ENCODE measurements around the gene CXCL14. TPM values are rescaled to one million over a fixed set of nuclear protein-coding genes. Genes with fewer than 3 reads are reported as not detected.

CXCL14 gene
- total RNA-seq, 4 donors from 2014 or later: 11.5 to 31.0 (median 21.7) TPM

GRCh38 chr5:135609981-135610380, 31.2 kb upstream of the CXCL14 start:
- H3K27ac ChIP-seq: no peak overlapping the region

GRCh38 chr5:135608761-135609443, 30.1 kb upstream of the CXCL14 start:
- H3K27me3 ChIP-seq: no peaks in the 10 kb centered on the region
- TF ChIP-seq EP300 (IDR thresholded peaks at IDR 0.05; ENCODE audit: low read depth) (no peak), POLR2AphosphoS5 (IDR thresholded peaks at IDR 0.05) (no peak), CTCF (IDR thresholded peaks at IDR 0.05) (no peak), POLR2A (IDR thresholded peaks at IDR 0.05) (no peak)
- H3K36me3 ChIP-seq: no peaks in the 10 kb centered on the region
- in situ Hi-C loops (cut with MboI; ENCODE audit: low pct_ligation_motif_present in 1 of 4, low pct_unique_long_range_greater_than_20kb in 1 of 4, low sequenced_read_pairs in 3 of 4): no loop called here
- WGBS, 2 donors (ENCODE audit: low coverage in 1 of 2): 80 to 85% methylated on average over 2 to 4 of the region's 4 CpGs
- no peaks in the 10 kb centered on the region for H3K9me3 ChIP-seq
- no peak for DNase-seq
- no peaks in the 10 kb centered on the region for H3K4me1 ChIP-seq
- H3K27ac ChIP-seq: no peak overlapping the region
- intact Hi-C loops (cut with DNase I; ENCODE audit: low total_unique reads): no loop called here
- no peak overlapping the region for H3K4me3 ChIP-seq

More at GRCh38 chr5:135609981-135610380, 31.2 kb upstream of the CXCL14 start:
- TF ChIP-seq EP300 (IDR thresholded peaks at IDR 0.05; ENCODE audit: low read depth) (no peak), POLR2AphosphoS5 (IDR thresholded peaks at IDR 0.05) (no peak), POLR2A (IDR thresholded peaks at IDR 0.05) (no peak), CTCF (IDR thresholded peaks at IDR 0.05) (no peak)
- in situ Hi-C loops (cut with MboI; ENCODE audit: low pct_ligation_motif_present in 1 of 4, low pct_unique_long_range_greater_than_20kb in 1 of 4, low sequenced_read_pairs in 3 of 4): no loop called here
- 62 to 69% methylated on average over 4 of the region's 4 CpGs for WGBS, 2 donors (ENCODE audit: low coverage in 1 of 2)
- no peaks in the 10 kb centered on the region for H3K9me3 ChIP-seq
- no peaks in the 10 kb centered on the region for H3K36me3 ChIP-seq
- no peak for DNase-seq
- intact Hi-C loops (cut with DNase I; ENCODE audit: low total_unique reads): no loop called here
- no peaks in the 10 kb centered on the region for H3K4me1 ChIP-seq
- H3K27me3 ChIP-seq: no peaks in the 10 kb centered on the region
- H3K4me3 ChIP-seq: no peak overlapping the region

- no peaks in the 10 kb centered on the region for H3K9me3 ChIP-seq
- H3K4me1 ChIP-seq: no peaks in the 10 kb centered on the region
- DNase-seq: no peak
- TF ChIP-seq POLR2AphosphoS5 (IDR thresholded peaks at IDR 0.05) (no peak), EP300 (IDR thresholded peaks at IDR 0.05; ENCODE audit: low read depth) (no peak), POLR2A (IDR thresholded peaks at IDR 0.05) (no peak), CTCF (IDR thresholded peaks at IDR 0.05) (no peak)
- H3K27ac ChIP-seq: no peak overlapping the region
- no peak overlapping the region for H3K4me3 ChIP-seq
- no peaks in the 10 kb centered on the region for H3K36me3 ChIP-seq
- intact Hi-C loops (cut with DNase I; ENCODE audit: low total_unique reads) (no loop called here), in situ Hi-C loops (cut with MboI; ENCODE audit: low pct_ligation_motif_present in 1 of 4, low pct_unique_long_range_greater_than_20kb in 1 of 4, low sequenced_read_pairs in 3 of 4) (no loop called here)
- no peaks in the 10 kb centered on the region for H3K27me3 ChIP-seq
- WGBS, 2 donors (ENCODE audit: low coverage in 1 of 2): 73% methylated on average over 4 of the region's 4 CpGs; no CpG with 5 or more reads in 1 of the 2 donors
Measured at GRCh38 chr5:135608361-135608760, 29.6 kb upstream of the CXCL14 start.

- H3K4me3 ChIP-seq: no peak overlapping the region
- 72 to 100% methylated on average over 1 to 2 of the region's 2 CpGs for WGBS, 2 donors (ENCODE audit: low coverage in 1 of 2)
- DNase-seq: no peak
- no peak overlapping the region for H3K27ac ChIP-seq
- no peaks in the 10 kb centered on the region for H3K36me3 ChIP-seq
- in situ Hi-C loops (cut with MboI; ENCODE audit: low pct_ligation_motif_present in 1 of 4, low pct_unique_long_range_greater_than_20kb in 1 of 4, low sequenced_read_pairs in 3 of 4) (no loop called here), intact Hi-C loops (cut with DNase I; ENCODE audit: low total_unique reads) (no loop called here)
- H3K9me3 ChIP-seq: no peaks in the 10 kb centered on the region
- TF ChIP-seq POLR2A (IDR thresholded peaks at IDR 0.05) (no peak), EP300 (IDR thresholded peaks at IDR 0.05; ENCODE audit: low read depth) (no peak)
- H3K4me1 ChIP-seq: no peaks in the 10 kb centered on the region
- H3K27me3 ChIP-seq: no peaks in the 10 kb centered on the region
Measured at GRCh38 chr5:135606431-135606830, 27.6 kb upstream of the CXCL14 start.

GRCh38 chr5:135605221-135605620, 26.4 kb upstream of the CXCL14 start:
- in situ Hi-C loops (cut with MboI; ENCODE audit: low pct_ligation_motif_present in 1 of 4, low pct_unique_long_range_greater_than_20kb in 1 of 4, low sequenced_read_pairs in 3 of 4) (no loop called here), intact Hi-C loops (cut with DNase I; ENCODE audit: low total_unique reads) (no loop called here)
- no peaks in the 10 kb centered on the region for H3K36me3 ChIP-seq
- no peak overlapping the region for H3K4me3 ChIP-seq
- H3K4me1 ChIP-seq: no peaks in the 10 kb centered on the region
- H3K27ac ChIP-seq: no peak overlapping the region
- no peaks in the 10 kb centered on the region for H3K9me3 ChIP-seq
- no peaks in the 10 kb centered on the region for H3K27me3 ChIP-seq
- WGBS, 2 donors (ENCODE audit: low coverage in 1 of 2): 40 to 76% methylated on average over 1 to 2 of the region's 2 CpGs
- no peak for TF ChIP-seq POLR2AphosphoS5 (IDR thresholded peaks at IDR 0.05)
- no peak for TF ChIP-seq CTCF (IDR thresholded peaks at IDR 0.05)
- no peak for TF ChIP-seq EP300 (IDR thresholded peaks at IDR 0.05; ENCODE audit: low read depth)
- no peak for TF ChIP-seq POLR2A (IDR thresholded peaks at IDR 0.05)
- DNase-seq: no peak
